Osteoblast (primary cell): Measurements from ENCODE around the gene PC. TPM values are rescaled to one million over a fixed set of nuclear protein-coding genes. Genes with fewer than 3 reads are reported as not detected.

Experiments
- DNase-seq: peaks from one replicate; pipeline ENCODE4 v3.0.0; 2011; ENCODE audit warnings: low spot score, mixed read lengths; ENCODE audit not compliant: insufficient read length; ENCODE audit errors: missing footprints
- H2AFZ ChIP-seq: 2 replicates; pipeline ENCODE4 v1.6.0; 2011; ENCODE audit warnings: mild to moderate bottlenecking, low read length
- H3K27ac ChIP-seq: 2 replicates; pipeline ENCODE4 v1.5.1; 2011; ENCODE audit warnings: mild to moderate bottlenecking, low read depth, low read length, moderate library complexity
- H3K27me3 ChIP-seq: 2 replicates; pipeline ENCODE4 v1.6.0; 2012; ENCODE audit warnings: mild to moderate bottlenecking, control low read depth, inconsistent platforms, low read length, moderate library complexity; ENCODE audit not compliant: insufficient read depth
- H3K36me3 ChIP-seq: 2 replicates; pipeline ENCODE4 v1.5.1; 2011; ENCODE audit warnings: mild to moderate bottlenecking, low read length, control low read depth, moderate library complexity; ENCODE audit not compliant: insufficient read depth
- H3K4me1 ChIP-seq: 2 replicates; pipeline ENCODE4 v1.5.1; 2011; ENCODE audit warnings: mild to moderate bottlenecking, low read length, control low read depth, moderate library complexity; ENCODE audit not compliant: insufficient read depth
- H3K4me2 ChIP-seq: 2 replicates; pipeline ENCODE4 v1.6.0; 2011; ENCODE audit warnings: mild to moderate bottlenecking, low read length; ENCODE audit not compliant: insufficient read depth
- H3K4me3 ChIP-seq: fragments of 200-600 bp; sonication (generic); 3 replicates; pipeline ENCODE4 v1.5.1; 2012; ENCODE audit warnings: mild to moderate bottlenecking, low read length, inconsistent platforms; ENCODE audit not compliant: insufficient read depth
- H3K79me2 ChIP-seq: 2 replicates; pipeline ENCODE4 v1.6.0; 2012; ENCODE audit warnings: mild to moderate bottlenecking, low read length, control low read depth, inconsistent platforms; ENCODE audit not compliant: insufficient read depth
- H3K9me3 ChIP-seq: 2 replicates; pipeline ENCODE4 v1.5.1; 2011; ENCODE audit warnings: low read depth, low read length, control low read depth
- H4K20me1 ChIP-seq: 2 replicates; pipeline ENCODE4 v1.6.0; 2012; ENCODE audit warnings: mild to moderate bottlenecking, low read length, control low read depth; ENCODE audit not compliant: insufficient read depth
- total RNA-seq: library from RNA; depleted of rRNA; stranded (reverse); fragments of >200 nt; gene quantifications from 2 replicates; pipeline ENCODE4 v1.2.3, GENCODE V29; 2012
- TF ChIP-seq, protein P1 (sequence below): IDR thresholded peaks from 2 replicates; pipeline ENCODE4 v1.5.1; 2011; ENCODE audit warnings: mild to moderate bottlenecking, low read depth, low read length, moderate library complexity; ENCODE audit errors: extremely low read depth

Gene PC
- total RNA-seq, 1 donor, result 48.5 TPM

DNA sequence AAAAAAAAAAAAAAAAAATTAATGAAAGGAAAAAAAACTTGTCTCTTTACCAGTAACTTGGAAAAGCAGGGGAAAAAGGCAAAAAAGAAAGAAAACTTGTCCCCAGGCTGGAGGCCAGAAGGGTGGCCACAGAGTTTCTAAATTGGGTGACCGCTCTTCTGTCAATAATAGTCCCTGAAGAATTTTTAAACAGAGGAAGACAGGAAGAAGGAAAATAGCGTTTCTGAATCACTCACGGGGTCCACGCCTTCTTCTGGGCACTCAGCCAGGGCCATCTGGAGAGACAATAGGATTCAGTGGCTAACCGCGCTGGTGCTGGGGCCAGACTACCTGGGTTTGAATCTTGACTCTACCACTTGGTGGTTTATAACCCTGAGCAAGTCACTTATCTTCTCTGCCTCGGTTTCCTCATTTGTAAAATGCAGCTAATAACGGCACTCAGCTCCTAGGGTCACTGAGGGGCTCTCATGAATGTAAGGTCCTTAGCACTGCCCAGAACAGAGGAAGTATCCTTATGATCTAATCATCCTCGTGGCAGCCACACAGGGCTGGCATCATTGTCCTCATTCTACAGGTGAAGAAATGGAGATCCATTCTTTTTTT lies 23.9 kb upstream of the PC start:
- Histone ChIP-seq H3K9me3 (peaks cover 4% of the 10 kb centered on the region), H3K4me1 (peaks cover 18% of the 10 kb centered on the region), H3K4me2 (peak overlapping the region; percentile 6), H3K79me2 (no peaks in the 10 kb centered on the region), H3K27ac (no peak overlapping the region), H3K4me3 (no peak overlapping the region), H4K20me1 (no peaks in the 10 kb centered on the region), H3K36me3 (no peaks in the 10 kb centered on the region), H2AFZ (no peak overlapping the region), H3K27me3 (no peaks in the 10 kb centered on the region)
- TF ChIP-seq, protein P1, sequence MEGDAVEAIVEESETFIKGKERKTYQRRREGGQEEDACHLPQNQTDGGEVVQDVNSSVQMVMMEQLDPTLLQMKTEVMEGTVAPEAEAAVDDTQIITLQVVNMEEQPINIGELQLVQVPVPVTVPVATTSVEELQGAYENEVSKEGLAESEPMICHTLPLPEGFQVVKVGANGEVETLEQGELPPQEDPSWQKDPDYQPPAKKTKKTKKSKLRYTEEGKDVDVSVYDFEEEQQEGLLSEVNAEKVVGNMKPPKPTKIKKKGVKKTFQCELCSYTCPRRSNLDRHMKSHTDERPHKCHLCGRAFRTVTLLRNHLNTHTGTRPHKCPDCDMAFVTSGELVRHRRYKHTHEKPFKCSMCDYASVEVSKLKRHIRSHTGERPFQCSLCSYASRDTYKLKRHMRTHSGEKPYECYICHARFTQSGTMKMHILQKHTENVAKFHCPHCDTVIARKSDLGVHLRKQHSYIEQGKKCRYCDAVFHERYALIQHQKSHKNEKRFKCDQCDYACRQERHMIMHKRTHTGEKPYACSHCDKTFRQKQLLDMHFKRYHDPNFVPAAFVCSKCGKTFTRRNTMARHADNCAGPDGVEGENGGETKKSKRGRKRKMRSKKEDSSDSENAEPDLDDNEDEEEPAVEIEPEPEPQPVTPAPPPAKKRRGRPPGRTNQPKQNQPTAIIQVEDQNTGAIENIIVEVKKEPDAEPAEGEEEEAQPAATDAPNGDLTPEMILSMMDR, result no peak
- peak; percentile 94 for DNase-seq

- DNase-seq, result no peak
- H4K20me1 ChIP-seq, result no peaks in the 10 kb centered on the region
- peaks cover 4% of the 10 kb centered on the region for H3K9me3 ChIP-seq
- no peak overlapping the region for H3K4me3 ChIP-seq
- no peak overlapping the region for H2AFZ ChIP-seq
- no peaks in the 10 kb centered on the region for H3K36me3 ChIP-seq
- no peak overlapping the region for H3K27ac ChIP-seq
- H3K4me1 ChIP-seq, result peaks cover 18% of the 10 kb centered on the region
- H3K4me2 ChIP-seq, result no peak overlapping the region
- H3K79me2 ChIP-seq, result no peaks in the 10 kb centered on the region
- TF ChIP-seq, protein P1, result no peak
- H3K27me3 ChIP-seq, result no peaks in the 10 kb centered on the region
Measured at GRCh38 chr11:66979336-66979980, 21.3 kb upstream of the PC start.

GRCh38 chr11:66978717-66979116 lies 20.5 kb upstream of the PC start:
- H3K4me2 ChIP-seq, result no peak overlapping the region
- no peak for DNase-seq
- no peaks in the 10 kb centered on the region for H3K79me2 ChIP-seq
- TF ChIP-seq, protein P1, result no peak
- H2AFZ ChIP-seq, result no peak overlapping the region
- peaks cover 4% of the 10 kb centered on the region for H3K9me3 ChIP-seq
- no peaks in the 10 kb centered on the region for H3K27me3 ChIP-seq
- no peak overlapping the region for H3K4me3 ChIP-seq
- H3K36me3 ChIP-seq, result no peaks in the 10 kb centered on the region
- H4K20me1 ChIP-seq, result no peaks in the 10 kb centered on the region
- peaks cover 17% of the 10 kb centered on the region for H3K4me1 ChIP-seq
- H3K27ac ChIP-seq, result no peak overlapping the region

GRCh38 chr11:66978229-66978628 lies 20.0 kb upstream of the PC start:
- Histone ChIP-seq H3K4me2 (no peak overlapping the region), H3K27me3 (no peaks in the 10 kb centered on the region), H3K4me1 (peaks cover 15% of the 10 kb centered on the region), H2AFZ (no peak overlapping the region), H3K4me3 (no peak overlapping the region), H3K9me3 (peaks cover 4% of the 10 kb centered on the region), H3K79me2 (no peaks in the 10 kb centered on the region), H4K20me1 (no peaks in the 10 kb centered on the region), H3K27ac (no peak overlapping the region), H3K36me3 (no peaks in the 10 kb centered on the region)
- TF ChIP-seq, protein P1, result no peak
- DNase-seq, result no peak
